ENCODE data around the gene SERPINE1. TPM values are rescaled to one million over a fixed set of nuclear protein-coding genes. Genes with fewer than 3 reads are reported as not detected.

SERPINE1 gene
- total and polyA plus RNA-seq, 2 of the 13 experiments (the other 11 are each of a cell fraction or from before 2014, with no cell fraction given): 21.2 to 1,576 TPM

GRCh38 chr7:101121991-101122932 lies 4.6 kb upstream of the SERPINE1 start (continued):
- TF ChIP-seq SNAPC2 (CRISPR knock-in tag; IDR thresholded peaks at IDR 0.05) (no peak), SRSF1 (optimal IDR thresholded peaks at IDR 0.05; ENCODE audit: low read depth, low read length) (no peak), ZNF280B (CRISPR knock-in tag; IDR thresholded peaks at IDR 0.05; ENCODE audit: borderline replicate concordance) (no peak), IRX3 (CRISPR knock-in tag; IDR thresholded peaks at IDR 0.05; ENCODE audit: borderline replicate concordance, low read depth) (no peak), PRDM4 (CRISPR knock-in tag; IDR thresholded peaks at IDR 0.05; ENCODE audit: borderline replicate concordance) (no peak), ZNF781 (CRISPR knock-in tag; IDR thresholded peaks at IDR 0.05; ENCODE audit: borderline replicate concordance, not compliant biosample characterization) (no peak), PCBP1 (IDR thresholded peaks at IDR 0.05; ENCODE audit: borderline replicate concordance, low read depth, low read length) (no peak), ZFP36L2 (CRISPR knock-in tag; IDR thresholded peaks at IDR 0.05) (no peak), ZNF124 (CRISPR knock-in tag; IDR thresholded peaks at IDR 0.05) (no peak), RBM39 (IDR thresholded peaks at IDR 0.05; ENCODE audit: low read depth, low read length, poor library complexity, severe bottlenecking) (no peak), ZC3H4 (CRISPR knock-in tag; IDR thresholded peaks at IDR 0.05; ENCODE audit: borderline replicate concordance) (peak; percentile 91; the same call in 1 of the 2 replicates), MIXL1 (CRISPR knock-in tag; IDR thresholded peaks at IDR 0.05) (no peak), ZFX (CRISPR knock-in tag; IDR thresholded peaks at IDR 0.05; ENCODE audit: low read depth) (peak; percentile 56), KLF16 (CRISPR knock-in tag; IDR thresholded peaks at IDR 0.05) (no peak), FOXO1 (CRISPR knock-in tag; IDR thresholded peaks at IDR 0.05) (peak; percentile 11; the same call in 1 of the 2 replicates), GLI4 (CRISPR knock-in tag; IDR thresholded peaks at IDR 0.05; ENCODE audit: borderline replicate concordance) (no peak), ZNF740 (CRISPR knock-in tag; IDR thresholded peaks at IDR 0.05) (no peak), PBX3 (CRISPR knock-in tag; IDR thresholded peaks at IDR 0.05; ENCODE audit: borderline replicate concordance) (no peak), XBP1 (CRISPR knock-in tag; IDR thresholded peaks at IDR 0.05) (no peak), CEBPG (CRISPR knock-in tag; IDR thresholded peaks at IDR 0.05) (peak; percentile 88), ZNF230 (CRISPR knock-in tag; IDR thresholded peaks at IDR 0.05) (no peak), ZZZ3 (CRISPR knock-in tag; IDR thresholded peaks at IDR 0.05; ENCODE audit: borderline replicate concordance) (no peak), RBFOX2 (IDR thresholded peaks at IDR 0.05; ENCODE audit: low read depth, low read length) (peak; percentile 82), ZNF441 (CRISPR knock-in tag; IDR thresholded peaks at IDR 0.05; ENCODE audit: borderline replicate concordance) (no peak)

Data from HepG2 (cell line).